Chondrocyte (in vitro differentiated cells): ENCODE results near the gene BLOC1S3. TPM values are rescaled to one million over a fixed set of nuclear protein-coding genes. Genes with fewer than 3 reads are reported as not detected.

ENCODE experiments used
- DNase-seq: peaks from one replicate; pipeline ENCODE4 v3.0.0; 2021; ENCODE audit warnings: mixed read lengths, low spot score
- H3K27ac Mint-ChIP-seq: one replicate; pipeline ENCODE4 v1.8.0; 2021; ENCODE audit warnings: mild to moderate bottlenecking, moderate library complexity, mixed read lengths; ENCODE audit not compliant: unreplicated experiment
- H3K27me3 Mint-ChIP-seq: 2 replicates; pipeline ENCODE4 v1.8.0; 2021; ENCODE audit warnings: low read depth, mixed read lengths
- H3K36me3 Mint-ChIP-seq: 2 replicates; pipeline ENCODE4 v1.8.0; 2021; ENCODE audit warnings: low read depth, mixed read lengths
- H3K4me1 Mint-ChIP-seq: 2 replicates; pipeline ENCODE4 v1.8.0; 2021; ENCODE audit warnings: low read depth, mild to moderate bottlenecking, mixed read lengths
- H3K4me3 Mint-ChIP-seq: one replicate; pipeline ENCODE4 v1.8.0; 2021; ENCODE audit warnings: mild to moderate bottlenecking, moderate library complexity, mixed read lengths; ENCODE audit not compliant: unreplicated experiment
- H3K9me3 Mint-ChIP-seq: 2 replicates; pipeline ENCODE4 v1.8.0; 2021; ENCODE audit warnings: low read depth, mixed read lengths
- CTCF ChIP-seq: fragments of 200-600 bp; sonication (generic); IDR thresholded peaks from 2 replicates; pipeline ENCODE4 v1.5.0; 2021; ENCODE audit warnings: antibody characterized with exemption, mild to moderate bottlenecking, moderate library complexity
- total RNA-seq: library from RNA; stranded (reverse); gene quantifications from 3 replicates; pipeline ENCODE4 v1.2.1, GENCODE V29; 2021

Gene BLOC1S3
- total RNA-seq, 1 donor from 2014 or later: 21.0 TPM

GRCh38 chr19:45147835-45148676 lies 30.5 kb upstream of the BLOC1S3 start:
- no peak overlapping the region for H3K27ac Mint-ChIP-seq

GRCh38 chr19:45149129-45149528 lies 29.5 kb upstream of the BLOC1S3 start:
- Mint-ChIP-seq H3K27ac (no peak overlapping the region), H3K9me3 (no peaks in the 10 kb centered on the region), H3K36me3 (peaks cover 5% of the 10 kb centered on the region), H3K4me1 (peaks cover 12% of the 10 kb centered on the region), H3K4me3 (no peak overlapping the region), H3K27me3 (no peaks in the 10 kb centered on the region)
- TF ChIP-seq CTCF: no peak
- no peak for DNase-seq

More at GRCh38 chr19:45147835-45148676, 30.5 kb upstream of the BLOC1S3 start:
- H3K4me1 Mint-ChIP-seq: peaks cover 7% of the 10 kb centered on the region
- TF ChIP-seq CTCF: no peak
- no peaks in the 10 kb centered on the region for H3K9me3 Mint-ChIP-seq
- no peak for DNase-seq
- H3K27me3 Mint-ChIP-seq: no peaks in the 10 kb centered on the region
- peaks cover 5% of the 10 kb centered on the region for H3K36me3 Mint-ChIP-seq
- no peak overlapping the region for H3K4me3 Mint-ChIP-seq

GRCh38 chr19:45150180-45150579 lies 28.4 kb upstream of the BLOC1S3 start:
- no peak for DNase-seq
- TF ChIP-seq CTCF: no peak
- Mint-ChIP-seq H3K36me3 (peaks cover 5% of the 10 kb centered on the region), H3K4me1 (peaks cover 15% of the 10 kb centered on the region), H3K4me3 (no peak overlapping the region), H3K27me3 (no peaks in the 10 kb centered on the region), H3K9me3 (no peaks in the 10 kb centered on the region), H3K27ac (no peak overlapping the region)

- peaks cover 15% of the 10 kb centered on the region for H3K4me1 Mint-ChIP-seq
- peaks cover 5% of the 10 kb centered on the region for H3K36me3 Mint-ChIP-seq
- no peak for TF ChIP-seq CTCF
- DNase-seq: no peak
- no peak overlapping the region for H3K4me3 Mint-ChIP-seq
- no peaks in the 10 kb centered on the region for H3K9me3 Mint-ChIP-seq
- H3K27ac Mint-ChIP-seq: no peak overlapping the region
- H3K27me3 Mint-ChIP-seq: no peaks in the 10 kb centered on the region
Measured at GRCh38 chr19:45150751-45151281, 27.8 kb upstream of the BLOC1S3 start.

- peaks cover 15% of the 10 kb centered on the region for H3K4me1 Mint-ChIP-seq
- no peak for DNase-seq
- H3K36me3 Mint-ChIP-seq: peaks cover 5% of the 10 kb centered on the region
- H3K4me3 Mint-ChIP-seq: no peak overlapping the region
- no peak overlapping the region for H3K27ac Mint-ChIP-seq
- H3K9me3 Mint-ChIP-seq: no peaks in the 10 kb centered on the region
- no peaks in the 10 kb centered on the region for H3K27me3 Mint-ChIP-seq
- no peak for TF ChIP-seq CTCF
Measured at GRCh38 chr19:45151320-45151719, 27.3 kb upstream of the BLOC1S3 start.
